HL-60 (cell line): Measurements from ENCODE around the gene CELA3A.

Experiments used
- DNase-seq, 2 experiments: peaks; one replicate each; pipeline ENCODE4 v3.0.0-alpha.2; 2010 to 2020; ENCODE audit warnings: low read depth in 1 of 2, low spot score in 1 of 2
- H3K27ac ChIP-seq: fragments of 250-450 bp; sonication (Bioruptor Pico); replicated peaks from 2 replicates; pipeline ENCODE4 v1.5.1; 2020; ENCODE audit warnings: mild to moderate bottlenecking, moderate library complexity
- H3K27me3 ChIP-seq: fragments of 250-450 bp; sonication (Bioruptor Pico); 2 replicates; pipeline ENCODE4 v1.5.1; 2021; ENCODE audit warnings: mild to moderate bottlenecking, moderate library complexity; ENCODE audit not compliant: insufficient read depth, poor library complexity, severe bottlenecking
- H3K4me3 ChIP-seq: replicated peaks from 2 replicates; pipeline ENCODE4 v1.5.1; 2011; ENCODE audit warnings: mild to moderate bottlenecking, control low read depth, low read length; ENCODE audit not compliant: insufficient read depth
- CTCF ChIP-seq: IDR thresholded peaks from one replicate; pipeline ENCODE4 v1.5.1; 2011; ENCODE audit warnings: low read length, control low read depth, inconsistent platforms; ENCODE audit not compliant: insufficient read depth
- GABPA ChIP-seq: IDR thresholded peaks from 2 replicates; pipeline ENCODE4 v1.6.1; 2012; ENCODE audit warnings: low read depth
- POLR2AphosphoS5 ChIP-seq: IDR thresholded peaks from 2 replicates; pipeline ENCODE4 v1.6.1; 2012; ENCODE audit warnings: low read depth
- REST ChIP-seq: IDR thresholded peaks from 2 replicates; pipeline ENCODE4 v1.6.1; 2012; ENCODE audit warnings: low read depth; ENCODE audit not compliant: insufficient replicate concordance
- SPI1 ChIP-seq: IDR thresholded peaks from 2 replicates; pipeline ENCODE4 v1.6.1; 2012; ENCODE audit warnings: low read depth, mild to moderate bottlenecking, borderline replicate concordance

The CELA3A gene

GRCh38 chr1:22037520-22037919 is 36.1 kb downstream of the CELA3A start:
- Histone ChIP-seq H3K27me3 (no peaks in the 10 kb centered on the region), H3K4me3 (no peak overlapping the region), H3K27ac (peak overlapping the region; percentile 97)
- DNase-seq = no peak
- TF ChIP-seq REST (no peak), POLR2AphosphoS5 (no peak), SPI1 (peak; percentile 52; the same call in 1 of the 2 replicates), CTCF (no peak)

GRCh38 chr1:22038036-22038435 is 36.6 kb downstream of the CELA3A start:
- no peak for TF ChIP-seq GABPA
- no peak for TF ChIP-seq POLR2AphosphoS5
- no peak for TF ChIP-seq CTCF
- TF ChIP-seq REST = no peak
- TF ChIP-seq SPI1 = no peak
- Histone ChIP-seq H3K4me3 (no peak overlapping the region), H3K27me3 (no peaks in the 10 kb centered on the region), H3K27ac (peak overlapping the region; percentile 97)
- DNase-seq = no peak

GRCh38 chr1:22039594-22040285 is 38.3 kb downstream of the CELA3A start:
- peak overlapping the region; percentile 97 for H3K27ac ChIP-seq
- peak; percentile 77 to 98 for DNase-seq

More at GRCh38 chr1:22039594-22040285, 38.3 kb downstream of the CELA3A start:
- Histone ChIP-seq H3K27me3 (no peaks in the 10 kb centered on the region), H3K4me3 (peak overlapping the region; percentile 11; the same call in 1 of the 2 replicates)
- TF ChIP-seq SPI1 = peak; percentile 82; the same call in 1 of the 2 replicates
- peak; percentile 50; the same call in 1 of the 2 replicates for TF ChIP-seq POLR2AphosphoS5
- no peak for TF ChIP-seq REST
- TF ChIP-seq CTCF = no peak
